ENCODE results near the gene CDC42SE2. TPM values are rescaled to one million over a fixed set of nuclear protein-coding genes. Genes with fewer than 3 reads are reported as not detected.
A peak's percentile ranks its signal among the peaks of the same experiment; 100 is the strongest.
"Not testable (repeated sequence)": the region's sequence is repeated elsewhere in the genome, so short reads cannot be mapped to it uniquely, and the experiment has no call there.

The CDC42SE2 gene
- total RNA-seq, 1 experiment from 2014 or later, result 36.7 TPM

- DNase-seq (ENCODE audit: low spot score), result no peak
Observed at GRCh38 chr5:131318455-131318854, 54.6 kb downstream of the CDC42SE2 start.

- DNase-seq (ENCODE audit: low spot score), result no peak
Observed at GRCh38 chr5:131321066-131321465, 57.2 kb downstream of the CDC42SE2 start.

- no peak for DNase-seq (ENCODE audit: low spot score)
Observed at GRCh38 chr5:131322926-131323325, 59.1 kb downstream of the CDC42SE2 start.

- no peak for DNase-seq (ENCODE audit: low spot score)
Observed at GRCh38 chr5:131323378-131323777, 59.5 kb downstream of the CDC42SE2 start.

- DNase-seq (ENCODE audit: low spot score), result no peak
Observed at GRCh38 chr5:131324303-131324702, 60.5 kb downstream of the CDC42SE2 start.

- DNase-seq (ENCODE audit: low spot score), result peak; percentile 34
Observed at GRCh38 chr5:131328536-131329285, 64.9 kb downstream of the CDC42SE2 start.

- DNase-seq (ENCODE audit: low spot score), result no peak
Observed at GRCh38 chr5:131329286-131329560, 65.4 kb downstream of the CDC42SE2 start.

GRCh38 chr5:131330031-131330430 lies 66.2 kb downstream of the CDC42SE2 start:
- no peak for DNase-seq (ENCODE audit: low spot score)

- not testable (repeated sequence) for DNase-seq (ENCODE audit: low spot score)
Observed at GRCh38 chr5:131335756-131336155, 71.9 kb downstream of the CDC42SE2 start.

- not testable (repeated sequence) for DNase-seq (ENCODE audit: low spot score)
Observed at GRCh38 chr5:131336801-131337200, 72.9 kb downstream of the CDC42SE2 start.

GRCh38 chr5:131337240-131338050 lies 73.6 kb downstream of the CDC42SE2 start:
- not testable (repeated sequence) for DNase-seq (ENCODE audit: low spot score)

GRCh38 chr5:131338051-131338453 lies 74.2 kb downstream of the CDC42SE2 start:
- no peak for DNase-seq (ENCODE audit: low spot score)

GRCh38 chr5:131344288-131344687 lies 80.4 kb downstream of the CDC42SE2 start:
- not testable (repeated sequence) for DNase-seq (ENCODE audit: low spot score)

- DNase-seq (ENCODE audit: low spot score), result not testable (repeated sequence)
Observed at GRCh38 chr5:131346204-131346603, 82.4 kb downstream of the CDC42SE2 start.

- no peak for DNase-seq (ENCODE audit: low spot score)
Observed at GRCh38 chr5:131353991-131354390, 90.1 kb downstream of the CDC42SE2 start.

GRCh38 chr5:131355971-131356528 lies 92.2 kb downstream of the CDC42SE2 start:
- DNase-seq (ENCODE audit: low spot score), result no peak

- DNase-seq (ENCODE audit: low spot score), result no peak
Observed at GRCh38 chr5:131356619-131357018, 92.8 kb downstream of the CDC42SE2 start.

- no peak for DNase-seq (ENCODE audit: low spot score)
Observed at GRCh38 chr5:131357739-131358561, 94.1 kb downstream of the CDC42SE2 start.

GRCh38 chr5:131361677-131362315 lies 97.9 kb downstream of the CDC42SE2 start:
- DNase-seq (ENCODE audit: low spot score), result no peak

- DNase-seq (ENCODE audit: low spot score), result no peak
Observed at GRCh38 chr5:131363811-131364506, 100.1 kb downstream of the CDC42SE2 start.
